Smooth muscle cell of the brain vasculature (primary cell): ENCODE measurements around the gene SYDE1.
A peak's percentile ranks its signal among the peaks of the same experiment; 100 is the strongest.
"Not testable (repeated sequence)": the region's sequence is repeated elsewhere in the genome, so short reads cannot be mapped to it uniquely, and the experiment has no call there.

Source experiments
- DNase-seq: peaks from one replicate; pipeline ENCODE4 v3.0.0-alpha.2; 2012; ENCODE audit warnings: low read depth, low spot score

Gene SYDE1

GRCh38 chr19:15107061-15108010, at the start of gene SYDE1:
Gene SYDE1, plus strand, starts transcription at chr19:15107401. Its CDS starts 33 bp downstream, at chr19:15107434.
- no peak for DNase-seq

- DNase-seq: no peak
Measured at GRCh38 chr19:15062036-15062435, 45.2 kb upstream of the SYDE1 start.

GRCh38 chr19:15070386-15070785, 36.8 kb upstream of the SYDE1 start:
- not testable (repeated sequence) for DNase-seq

- DNase-seq: no peak
Measured at GRCh38 chr19:15072930-15073647, 34.1 kb upstream of the SYDE1 start.

GRCh38 chr19:15074371-15074770, 32.8 kb upstream of the SYDE1 start:
- no peak for DNase-seq

GRCh38 chr19:15075806-15076205, 31.4 kb upstream of the SYDE1 start:
- DNase-seq: no peak

- not testable (repeated sequence) for DNase-seq
Measured at GRCh38 chr19:15080002-15080401, 27.2 kb upstream of the SYDE1 start.

GRCh38 chr19:15081911-15082310, 25.3 kb upstream of the SYDE1 start, which contains the start of gene OR1I1:
Gene OR1I1, plus strand, starts transcription at chr19:15082211. Its CDS starts 4,855 bp downstream, at chr19:15087066.
- DNase-seq: no peak

GRCh38 chr19:15087182-15087581, 20.0 kb upstream of the SYDE1 start:
- no peak for DNase-seq

- peak; percentile 52 for DNase-seq
Measured at GRCh38 chr19:15091918-15092753, 15.1 kb upstream of the SYDE1 start.

- no peak for DNase-seq
Measured at GRCh38 chr19:15093001-15093400, 14.2 kb upstream of the SYDE1 start.

- DNase-seq: no peak
Measured at GRCh38 chr19:15096223-15096622, 11.0 kb upstream of the SYDE1 start.

GRCh38 chr19:15097980-15098379, 9.2 kb upstream of the SYDE1 start:
- DNase-seq: not testable (repeated sequence)

- no peak for DNase-seq
Measured at GRCh38 chr19:15098460-15098859, 8.7 kb upstream of the SYDE1 start.

- no peak for DNase-seq
Measured at GRCh38 chr19:15099017-15099582, 8.1 kb upstream of the SYDE1 start.

- no peak for DNase-seq
Measured at GRCh38 chr19:15101479-15102082, 5.6 kb upstream of the SYDE1 start.

- DNase-seq: no peak
Measured at GRCh38 chr19:15104003-15104402, 3.2 kb upstream of the SYDE1 start.

- no peak for DNase-seq
Measured at GRCh38 chr19:15104411-15104810, 2.8 kb upstream of the SYDE1 start.

- no peak for DNase-seq
Measured at GRCh38 chr19:15105044-15105443, 2.2 kb upstream of the SYDE1 start.

GRCh38 chr19:15108145-15108844, 1.1 kb downstream of the SYDE1 start:
- DNase-seq: no peak
